B cell (primary cell): ENCODE measurements around the gene FEZF1.

Experiments
- CTCF ChIP-seq: fragments of 200-600 bp; IDR thresholded peaks from one replicate; pipeline ENCODE4 v1.8.0; 2022; ENCODE audit warnings: antibody characterized with exemption, mild to moderate bottlenecking
- EZH2 ChIP-seq: IDR thresholded peaks from 2 replicates; pipeline ENCODE4 v1.6.1; 2012; ENCODE audit warnings: borderline replicate concordance, low read depth, mild to moderate bottlenecking, moderate library complexity, low read length; ENCODE audit not compliant: insufficient read depth, poor library complexity, severe bottlenecking

GRCh38 chr7:122315507-122316466 is 11.2 kb upstream of the FEZF1 start:
- TF ChIP-seq EZH2 (no peak), CTCF (no peak)
